IMR-90 (cell line): ENCODE results near the gene NPSR1. TPM values are rescaled to one million over a fixed set of nuclear protein-coding genes. Genes with fewer than 3 reads are reported as not detected.

Experiments
- ATAC-seq: fragments of 200-7000 bp; cut with Tn5 transposase; 2 replicates; pipeline ENCODE4 v1.9.1; 2020; ENCODE audit warnings: low read depth, mild to moderate bottlenecking, moderate library complexity
- BruUV-seq: library from RNA; stranded (reverse); fragments of 400-500 nt; replicated peaks from 2 replicates; lab custom pipeline; 2021; lab: Mats Ljungman, UMichigan
- CTCF ChIA-PET: fragments of 300-600 bp; formaldehyde crosslinking; extraction: SDS; loops from one replicate; lab custom pipeline; 2021; ENCODE audit warnings: antibody characterized with exemption; lab: Yijun Ruan, JAX
- POLR2A ChIA-PET: fragments of 300-600 bp; sonication (Branson Sonifier 250); formaldehyde crosslinking; loops from one replicate; lab custom pipeline; 2022; ENCODE audit warnings: antibody characterized with exemption; ENCODE audit not compliant: unreplicated experiment; lab: Charles Lee
- DNase-seq: peaks from one replicate; pipeline ENCODE4 v3.0.0; 2013
- H2AFZ ChIP-seq: replicated peaks from 2 replicates; pipeline ENCODE3; 2013; ENCODE audit warnings: low read length, mild to moderate bottlenecking; ENCODE audit not compliant: poor library complexity
- H2AK5ac ChIP-seq: 2 replicates; pipeline ENCODE4 v1.6.1; 2013; ENCODE audit warnings: low read depth, low read length, inconsistent platforms
- H2AK9ac ChIP-seq: replicated peaks from 2 replicates; pipeline ENCODE3; 2013; ENCODE audit warnings: mild to moderate bottlenecking, low read depth, low read length, moderate library complexity; ENCODE audit not compliant: poor library complexity
- H2BK120ac ChIP-seq: 2 replicates; pipeline ENCODE4 v1.6.1; 2013; ENCODE audit warnings: low read depth, low read length, inconsistent platforms
- H2BK15ac ChIP-seq: 3 replicates; pipeline ENCODE4 v1.6.1; 2013; ENCODE audit warnings: low read depth, low read length, inconsistent platforms
- H2BK20ac ChIP-seq: 2 replicates; pipeline ENCODE4 v1.6.1; 2013; ENCODE audit warnings: low read depth, mild to moderate bottlenecking, inconsistent platforms, low read length, moderate library complexity
- H2BK5ac ChIP-seq: 2 replicates; pipeline ENCODE4 v1.6.1; 2013; ENCODE audit warnings: mild to moderate bottlenecking, low read depth, low read length, inconsistent platforms; ENCODE audit not compliant: poor library complexity, severe bottlenecking
- H3K14ac ChIP-seq: replicated peaks from 2 replicates; pipeline ENCODE4 v1.6.1; 2013; ENCODE audit warnings: low read depth, low read length, inconsistent platforms
- H3K18ac ChIP-seq: 2 replicates; pipeline ENCODE4 v1.6.1; 2013; ENCODE audit warnings: low read depth, low read length, control low read depth
- H3K23ac ChIP-seq: 2 replicates; pipeline ENCODE4 v1.6.1; 2013; ENCODE audit warnings: low read depth, low read length, inconsistent platforms
- H3K27ac ChIP-seq: 2 replicates; pipeline ENCODE4 v1.5.1; 2013; ENCODE audit warnings: mild to moderate bottlenecking, control low read depth, low read length; ENCODE audit not compliant: insufficient read depth
- H3K27me3 ChIP-seq: 2 replicates; pipeline ENCODE4 v1.6.1; 2013; ENCODE audit warnings: low read length; ENCODE audit not compliant: control insufficient read depth, insufficient read depth
- H3K36me3 ChIP-seq: 2 replicates; pipeline ENCODE4 v1.6.1; 2013; ENCODE audit warnings: low read length, mixed read lengths; ENCODE audit not compliant: control insufficient read depth, insufficient read depth
- H3K4ac ChIP-seq: 2 replicates; pipeline ENCODE4 v1.6.1; 2013; ENCODE audit warnings: low read depth, low read length, inconsistent platforms
- H3K4me1 ChIP-seq: 2 replicates; pipeline ENCODE4 v1.6.1; 2013; ENCODE audit warnings: low read length, mixed read lengths; ENCODE audit not compliant: control insufficient read depth, insufficient read depth
- H3K4me2 ChIP-seq: 2 replicates; pipeline ENCODE4 v1.6.1; 2013; ENCODE audit warnings: low read depth, mild to moderate bottlenecking, control low read depth, low read length, moderate library complexity
- H3K4me3 ChIP-seq: 2 replicates; pipeline ENCODE4 v1.5.1; 2013; ENCODE audit warnings: low read depth, mild to moderate bottlenecking, control low read depth, low read length, moderate library complexity; ENCODE audit not compliant: insufficient read depth
- H3K56ac ChIP-seq: 2 replicates; pipeline ENCODE4 v1.6.1; 2013; ENCODE audit warnings: low read length, inconsistent platforms; ENCODE audit not compliant: insufficient read depth; ENCODE audit errors: extremely low read depth
- H3K79me1 ChIP-seq, 2 experiments: 2 replicates each; pipeline ENCODE4 v1.6.1; 2013; ENCODE audit warnings: low read length in 2 of 2, inconsistent platforms in 1 of 2, low read depth in 1 of 2
- H3K9ac ChIP-seq: 2 replicates; pipeline ENCODE4 v1.6.1; 2013; ENCODE audit warnings: low read depth, low read length, control low read depth
- H3K9me1 ChIP-seq: 2 replicates; pipeline ENCODE4 v1.6.1; 2013; ENCODE audit warnings: low read length, inconsistent platforms; ENCODE audit not compliant: insufficient read depth
- H3K9me3 ChIP-seq: 2 replicates; pipeline ENCODE4 v1.6.1; 2013; ENCODE audit warnings: low read length; ENCODE audit not compliant: control insufficient read depth, insufficient read depth
- H4K20me1 ChIP-seq: 2 replicates; pipeline ENCODE4 v1.6.1; 2013; ENCODE audit warnings: low read length, inconsistent platforms; ENCODE audit not compliant: insufficient read depth
- H4K5ac ChIP-seq: 2 replicates; pipeline ENCODE4 v1.6.1; 2013; ENCODE audit warnings: mild to moderate bottlenecking, low read depth, low read length, control low read depth
- H4K8ac ChIP-seq, 2 experiments: 2 replicates each; pipeline ENCODE4 v1.6.1; 2013; ENCODE audit warnings: low read depth in 2 of 2, low read length in 2 of 2, control low read depth in 1 of 2, inconsistent platforms in 1 of 2
- H4K91ac ChIP-seq: 2 replicates; pipeline ENCODE4 v1.6.1; 2013; ENCODE audit warnings: low read depth, low read length, inconsistent platforms; ENCODE audit not compliant: insufficient read depth
- BHLHE40 ChIP-seq: fragments of 150-350 bp; IDR thresholded peaks from 2 replicates; pipeline ENCODE4 v1.6.1; 2016; ENCODE audit warnings: mild to moderate bottlenecking, low read depth, low read length
- CEBPB ChIP-seq: IDR thresholded peaks from 2 replicates; pipeline ENCODE4 v1.6.1; 2012; ENCODE audit warnings: low read depth, low read length, improper control_type of control experiment
- CHD1 ChIP-seq: IDR thresholded peaks from 2 replicates; pipeline ENCODE4 v1.6.1; 2012; ENCODE audit warnings: low read depth, low read length, improper control_type of control experiment
- CTCF ChIP-seq: conservative IDR thresholded peaks from 2 replicates; pipeline ENCODE4 v1.5.1; 2012; ENCODE audit warnings: mild to moderate bottlenecking, low read depth, low read length, improper control_type of control experiment
- ELK1 ChIP-seq: fragments of 150-350 bp; IDR thresholded peaks from 2 replicates; pipeline ENCODE4 v1.6.1; 2016; ENCODE audit warnings: low read depth, mild to moderate bottlenecking, low read length, moderate library complexity, borderline replicate concordance
- FOS ChIP-seq: fragments of 150-350 bp; IDR thresholded peaks from 2 replicates; pipeline ENCODE4 v1.6.1; 2016; ENCODE audit warnings: low read depth, low read length
- MAFK ChIP-seq: IDR thresholded peaks from 2 replicates; pipeline ENCODE4 v1.6.1; 2012; ENCODE audit warnings: low read depth, low read length, improper control_type of control experiment
- MAZ ChIP-seq: IDR thresholded peaks from 2 replicates; pipeline ENCODE4 v1.6.1; 2012; ENCODE audit warnings: low read depth, mild to moderate bottlenecking, low read length, improper control_type of control experiment, moderate library complexity, borderline replicate concordance
- MXI1 ChIP-seq: IDR thresholded peaks from 2 replicates; pipeline ENCODE4 v1.6.1; 2012; ENCODE audit warnings: low read depth, mild to moderate bottlenecking, low read length, moderate library complexity, borderline replicate concordance
- NFE2L2 ChIP-seq: fragments of 150-350 bp; IDR thresholded peaks from 2 replicates; pipeline ENCODE4 v1.6.1; 2016; ENCODE audit warnings: low read depth, mild to moderate bottlenecking, low read length
- POLR2A ChIP-seq: IDR thresholded peaks from 2 replicates; pipeline ENCODE4 v1.6.1; 2012; ENCODE audit warnings: mild to moderate bottlenecking, low read depth, low read length
- RAD21 ChIP-seq: IDR thresholded peaks from 2 replicates; pipeline ENCODE4 v1.6.1; 2012; ENCODE audit warnings: low read length, improper control_type of control experiment
- RCOR1 ChIP-seq: IDR thresholded peaks from 2 replicates; pipeline ENCODE4 v1.6.1; 2012; ENCODE audit warnings: mild to moderate bottlenecking, low read length, improper control_type of control experiment; ENCODE audit not compliant: insufficient replicate concordance
- RFX5 ChIP-seq: IDR thresholded peaks from 2 replicates; pipeline ENCODE4 v1.8.0; 2012; ENCODE audit warnings: low read depth, mild to moderate bottlenecking, low read length, moderate library complexity
- SMC3 ChIP-seq: fragments of 150-350 bp; IDR thresholded peaks from 2 replicates; pipeline ENCODE4 v1.6.1; 2016; ENCODE audit warnings: low read depth, mild to moderate bottlenecking, antibody characterized with exemption, low read length, moderate library complexity
- USF2 ChIP-seq: fragments of 150-350 bp; IDR thresholded peaks from 2 replicates; pipeline ENCODE4 v1.6.1; 2017; ENCODE audit warnings: mild to moderate bottlenecking, antibody characterized with exemption, low read length, low read depth
- WGBS, 2 experiments: methylation state at CpG; one replicate each; pipeline versions ENCODE4 v1.1.5 to v1.1.7; 2013; ENCODE audit warnings: missing lambda C conversion rate in 2 of 2; ENCODE audit not compliant: insufficient read length in 1 of 2; ENCODE audit errors: extremely low coverage in 2 of 2; 5-methylcytosine and 5-hydroxymethylcytosine counted together
- dilution Hi-C: fragments of 300-500 bp; cut with HindIII; formaldehyde crosslinking; loops from one replicate; pipeline ENCODE4 v1.14.3; 2018; ENCODE audit warnings: low sequenced_read_pairs; ENCODE audit not compliant: unreplicated experiment
- in situ Hi-C: fragments of 300-500 bp; cut with MboI; formaldehyde crosslinking; loops from 3 replicates; pipeline ENCODE4 v1.14.3; 2019; ENCODE audit warnings: low sequenced_read_pairs, inconsistent platforms, mixed read lengths
- intact Hi-C: fragments of 100-400 bp; cut with micrococcal nuclease; formaldehyde crosslinking; loops from 2 replicates; pipeline ENCODE4 v1.10.0; 2022
- polyA plus RNA-seq, 3 experiments: library from polyadenylated mRNA; depleted of rRNA; stranded (reverse); fragments of >200 nt; gene quantifications; 2 replicates each; pipeline ENCODE4 v1.2.3, GENCODE V29; 2012; ENCODE audit warnings: low replicate concordance in 1 of 3
- total RNA-seq: library from RNA; depleted of rRNA; stranded (reverse); fragments of >200 nt; gene quantifications from 2 replicates; pipeline ENCODE4 v1.2.3, GENCODE V29; 2012

Gene NPSR1
- total and polyA plus RNA-seq, 2 of the 4 experiments (the other 2 are of a cell fraction) = not detected

- no peak overlapping the region for H3K4me3 ChIP-seq
- no peaks in the 10 kb centered on the region for H4K20me1 ChIP-seq
- no peaks in the 10 kb centered on the region for H3K9me1 ChIP-seq
- H3K4ac ChIP-seq = no peak overlapping the region
- TF ChIP-seq CTCF (no peak), CEBPB (no peak), MAZ (no peak), RFX5 (no peak), MXI1 (no peak), FOS (no peak), RCOR1 (no peak), BHLHE40 (no peak), USF2 (no peak), ELK1 (no peak), MAFK (no peak), NFE2L2 (no peak), SMC3 (no peak), POLR2A (no peak), RAD21 (no peak), CHD1 (no peak)
- H3K14ac ChIP-seq = no peak overlapping the region
- in situ Hi-C loops (no loop called here), intact Hi-C loops (no loop called here), dilution Hi-C loops (no loop called here)
- H3K18ac ChIP-seq = no peak overlapping the region
- H4K8ac ChIP-seq = no peak overlapping the region
- no peak overlapping the region for H3K23ac ChIP-seq
- H2BK120ac ChIP-seq = no peak overlapping the region
- no peaks in the 10 kb centered on the region for H3K79me1 ChIP-seq
- H3K4me1 ChIP-seq = no peaks in the 10 kb centered on the region
- no peak overlapping the region for H4K5ac ChIP-seq
- H3K36me3 ChIP-seq = no peaks in the 10 kb centered on the region
- no peak overlapping the region for H2BK5ac ChIP-seq
- no peak overlapping the region for H2AFZ ChIP-seq
- no peak for ATAC-seq
- no peak overlapping the region for H3K56ac ChIP-seq
- H3K4me2 ChIP-seq = no peak overlapping the region
- H4K91ac ChIP-seq = no peak overlapping the region
- no peak for DNase-seq
- H3K27ac ChIP-seq = no peak overlapping the region
- no peak overlapping the region for H2AK5ac ChIP-seq
- no peak overlapping the region for H3K9ac ChIP-seq
- WGBS, 2 experiments = no CpG with 5 or more reads among the region's 3 CpGs
- H3K27me3 ChIP-seq = no peaks in the 10 kb centered on the region
- H2BK20ac ChIP-seq = no peak overlapping the region
- ChIA-PET POLR2A (no interaction called here), CTCF (no interaction called here)
- no peak overlapping the region for H2AK9ac ChIP-seq
- no TSS peak for BruUV-seq
- no peak overlapping the region for H2BK15ac ChIP-seq
- peaks cover 4% of the 10 kb centered on the region; the same call in 1 of the 2 replicates for H3K9me3 ChIP-seq
These were observed 1.6 kb downstream of the NPSR1 start for GRCh38 chr7:34659472-34660075.
